ENCODE data around the gene MYH11.

Gene MYH11

GRCh38 chr16:15769239-15769638 is 87.6 kb downstream of the MYH11 start:
- no peak for DNase-seq (ENCODE audit: low read depth, low spot score)
- no peak overlapping the region for H3K4me3 ChIP-seq (ENCODE audit: low read depth, low read length)
- ChIA-PET CTCF (interaction anchor here (1.3 to 2.8 kb wide), 2 partner anchors 12 to 54 kb away, joined by 3 to 20 read pairs; no protein-coding TSS in a partner anchor), POLR2A (no interaction called here)
- TF ChIP-seq, protein P1, sequence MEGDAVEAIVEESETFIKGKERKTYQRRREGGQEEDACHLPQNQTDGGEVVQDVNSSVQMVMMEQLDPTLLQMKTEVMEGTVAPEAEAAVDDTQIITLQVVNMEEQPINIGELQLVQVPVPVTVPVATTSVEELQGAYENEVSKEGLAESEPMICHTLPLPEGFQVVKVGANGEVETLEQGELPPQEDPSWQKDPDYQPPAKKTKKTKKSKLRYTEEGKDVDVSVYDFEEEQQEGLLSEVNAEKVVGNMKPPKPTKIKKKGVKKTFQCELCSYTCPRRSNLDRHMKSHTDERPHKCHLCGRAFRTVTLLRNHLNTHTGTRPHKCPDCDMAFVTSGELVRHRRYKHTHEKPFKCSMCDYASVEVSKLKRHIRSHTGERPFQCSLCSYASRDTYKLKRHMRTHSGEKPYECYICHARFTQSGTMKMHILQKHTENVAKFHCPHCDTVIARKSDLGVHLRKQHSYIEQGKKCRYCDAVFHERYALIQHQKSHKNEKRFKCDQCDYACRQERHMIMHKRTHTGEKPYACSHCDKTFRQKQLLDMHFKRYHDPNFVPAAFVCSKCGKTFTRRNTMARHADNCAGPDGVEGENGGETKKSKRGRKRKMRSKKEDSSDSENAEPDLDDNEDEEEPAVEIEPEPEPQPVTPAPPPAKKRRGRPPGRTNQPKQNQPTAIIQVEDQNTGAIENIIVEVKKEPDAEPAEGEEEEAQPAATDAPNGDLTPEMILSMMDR (IDR thresholded peaks at IDR 0.05; ENCODE audit: insufficient read depth, low read length, missing control alignments), result no peak

DNA sequence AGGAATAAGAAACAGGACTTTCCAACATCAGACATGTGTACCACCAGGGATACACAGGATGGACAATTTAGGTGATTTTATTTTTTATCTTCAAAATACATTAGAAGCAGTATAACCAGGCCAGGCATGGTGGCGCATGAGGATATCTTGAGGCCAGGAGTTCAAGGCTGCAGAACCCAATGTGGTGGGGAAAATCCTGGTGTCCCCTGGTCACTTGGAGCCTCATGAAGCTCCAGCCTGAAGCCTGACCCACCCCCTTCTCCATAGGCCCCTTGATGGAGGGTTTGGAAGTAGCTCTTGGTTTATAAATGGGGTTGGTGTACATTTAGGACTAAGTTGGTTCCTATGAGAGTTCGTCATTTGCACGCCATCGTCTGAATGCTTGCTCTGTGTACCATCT is 88.6 kb downstream of the MYH11 start:
- no peak for DNase-seq (ENCODE audit: low read depth, low spot score)
- H3K4me3 ChIP-seq (ENCODE audit: low read depth, low read length), result no peak overlapping the region
- POLR2A ChIA-PET, result no interaction called here
- CTCF ChIA-PET, result interaction anchor here (1.0 to 1.4 kb wide), 3 partner anchors 13 to 55 kb away, joined by 3 to 8 read pairs (median 3); no protein-coding TSS in a partner anchor
- TF ChIP-seq, protein P1 (IDR thresholded peaks at IDR 0.05; ENCODE audit: insufficient read depth, low read length, missing control alignments), result no peak

DNA sequence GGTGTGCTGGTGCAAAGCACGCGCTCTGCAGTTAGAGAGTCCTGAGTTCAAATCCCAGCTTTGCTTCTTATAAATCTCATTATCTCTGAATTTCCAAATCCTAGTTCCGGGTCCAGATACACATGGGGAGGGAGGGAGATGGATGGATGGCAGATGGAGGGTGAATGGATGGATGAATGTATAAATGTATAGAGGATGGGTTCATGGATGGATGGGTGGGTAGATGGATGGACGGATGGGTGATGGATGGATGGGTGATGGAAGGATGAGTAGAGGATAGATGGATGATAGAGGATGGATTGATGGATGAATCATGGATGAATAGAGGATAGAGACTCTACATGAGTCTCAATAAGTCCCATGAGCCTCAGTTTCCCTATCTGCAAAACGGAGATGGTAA is 89.9 kb downstream of the MYH11 start:
- TF ChIP-seq, protein P1 (IDR thresholded peaks at IDR 0.05; ENCODE audit: insufficient read depth, low read length, missing control alignments), result no peak
- ChIA-PET CTCF (interaction anchor here (0.7 to 7.3 kb wide), 8 partner anchors 10 to 424 kb away, joined by 3 to 65 read pairs (median 4); no protein-coding TSS in a partner anchor), POLR2A (no interaction called here)
- no peak overlapping the region for H3K4me3 ChIP-seq (ENCODE audit: low read depth, low read length)
- DNase-seq (ENCODE audit: low read depth, low spot score), result no peak

DNA sequence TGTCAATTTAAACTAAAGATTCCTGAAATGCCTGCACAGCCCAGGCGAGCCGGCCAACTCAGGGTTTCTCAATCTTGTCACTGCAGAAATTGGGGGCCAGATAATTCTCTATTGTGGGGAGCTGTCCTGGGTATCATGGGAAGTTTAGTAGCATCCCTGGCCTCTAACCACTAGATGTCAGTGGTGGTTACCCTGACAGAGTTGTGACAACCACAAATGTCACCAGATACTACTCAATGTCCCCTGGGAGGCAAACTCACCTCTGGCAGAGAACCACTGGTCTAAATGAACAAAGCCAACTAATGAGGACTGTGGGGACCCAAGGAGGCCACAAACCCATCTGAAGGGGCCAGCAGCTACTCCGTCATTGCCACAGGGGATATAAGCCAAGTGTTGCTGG is 90.9 kb downstream of the MYH11 start:
- H3K4me3 ChIP-seq (ENCODE audit: low read depth, low read length), result no peak overlapping the region
- CTCF ChIA-PET, result interaction anchor here (0.8 to 7.3 kb wide), 17 partner anchors 10 to 428 kb away, joined by 3 to 65 read pairs (median 4); no protein-coding TSS in a partner anchor
- TF ChIP-seq, protein P1 (IDR thresholded peaks at IDR 0.05; ENCODE audit: insufficient read depth, low read length, missing control alignments), result peak; percentile 77
- no peak for DNase-seq (ENCODE audit: low read depth, low spot score)
- POLR2A ChIA-PET, result no interaction called here

- CTCF ChIA-PET, result interaction anchor here (1.0 to 7.3 kb wide), 13 partner anchors 9 to 429 kb away, joined by 3 to 65 read pairs (median 5); no protein-coding TSS in a partner anchor
These were observed 91.7 kb downstream of the MYH11 start for GRCh38 chr16:15765116-15765515.

DNA sequence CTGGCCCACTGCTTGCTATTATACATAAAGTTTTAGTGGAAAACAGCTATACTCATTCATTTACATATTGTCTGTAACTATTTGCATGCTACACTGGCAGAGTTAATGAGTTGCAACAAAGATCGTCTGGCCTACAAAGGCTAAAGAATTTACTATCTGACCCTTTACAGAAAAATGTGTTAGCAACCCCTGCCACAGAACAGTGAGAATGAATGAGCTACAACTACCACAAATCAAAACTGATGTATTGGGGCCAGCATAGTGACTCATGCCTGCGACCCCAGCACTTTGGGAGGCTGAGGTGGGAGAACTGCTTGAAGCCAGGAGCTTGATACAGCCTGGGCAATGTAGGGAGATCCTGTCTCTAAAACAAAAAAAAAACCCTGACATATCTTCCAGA is 92.7 kb downstream of the MYH11 start:
- TF ChIP-seq, protein P1 (IDR thresholded peaks at IDR 0.05; ENCODE audit: insufficient read depth, low read length, missing control alignments), result no peak
- H3K4me3 ChIP-seq (ENCODE audit: low read depth, low read length), result no peak overlapping the region
- ChIA-PET POLR2A (no interaction called here), CTCF (interaction anchor here (1.1 to 7.3 kb wide), 4 partner anchors 9 to 59 kb away, joined by 3 to 65 read pairs (median 4); no protein-coding TSS in a partner anchor)
- no peak for DNase-seq (ENCODE audit: low read depth, low spot score)

More at GRCh38 chr16:15765116-15765515, 91.7 kb downstream of the MYH11 start:
- no peak overlapping the region for H3K4me3 ChIP-seq (ENCODE audit: low read depth, low read length)
- DNase-seq (ENCODE audit: low read depth, low spot score), result no peak
- TF ChIP-seq, protein P1 (IDR thresholded peaks at IDR 0.05; ENCODE audit: insufficient read depth, low read length, missing control alignments), result no peak
- POLR2A ChIA-PET, result no interaction called here
